ENCODE results near the gene ADI1.
"Not testable (repeated sequence)": the region's sequence is repeated elsewhere in the genome, so short reads cannot be mapped to it uniquely, and the experiment has no call there.

ADI1 gene

DNA sequence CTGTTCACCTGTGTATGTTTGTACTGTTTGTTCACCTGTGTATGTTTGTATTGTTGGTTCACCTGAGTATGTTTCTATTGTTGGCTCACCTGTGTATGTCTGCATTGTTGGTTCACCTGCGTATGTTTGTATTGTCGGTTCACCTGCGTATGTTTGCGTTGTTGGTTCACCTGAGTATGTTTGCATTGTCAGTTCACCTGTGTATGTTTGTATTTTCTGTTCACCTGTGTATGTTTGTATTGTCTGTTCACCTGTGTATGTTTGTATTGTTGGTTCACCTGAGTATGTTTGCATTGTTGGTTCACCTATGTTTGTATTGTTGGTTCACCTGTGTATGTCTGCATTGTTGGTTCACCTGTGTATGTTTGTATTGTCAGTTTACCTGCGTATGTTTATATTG, 14.6 kb downstream of the ADI1 start:
- TF ChIP-seq, protein P1, sequence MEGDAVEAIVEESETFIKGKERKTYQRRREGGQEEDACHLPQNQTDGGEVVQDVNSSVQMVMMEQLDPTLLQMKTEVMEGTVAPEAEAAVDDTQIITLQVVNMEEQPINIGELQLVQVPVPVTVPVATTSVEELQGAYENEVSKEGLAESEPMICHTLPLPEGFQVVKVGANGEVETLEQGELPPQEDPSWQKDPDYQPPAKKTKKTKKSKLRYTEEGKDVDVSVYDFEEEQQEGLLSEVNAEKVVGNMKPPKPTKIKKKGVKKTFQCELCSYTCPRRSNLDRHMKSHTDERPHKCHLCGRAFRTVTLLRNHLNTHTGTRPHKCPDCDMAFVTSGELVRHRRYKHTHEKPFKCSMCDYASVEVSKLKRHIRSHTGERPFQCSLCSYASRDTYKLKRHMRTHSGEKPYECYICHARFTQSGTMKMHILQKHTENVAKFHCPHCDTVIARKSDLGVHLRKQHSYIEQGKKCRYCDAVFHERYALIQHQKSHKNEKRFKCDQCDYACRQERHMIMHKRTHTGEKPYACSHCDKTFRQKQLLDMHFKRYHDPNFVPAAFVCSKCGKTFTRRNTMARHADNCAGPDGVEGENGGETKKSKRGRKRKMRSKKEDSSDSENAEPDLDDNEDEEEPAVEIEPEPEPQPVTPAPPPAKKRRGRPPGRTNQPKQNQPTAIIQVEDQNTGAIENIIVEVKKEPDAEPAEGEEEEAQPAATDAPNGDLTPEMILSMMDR (IDR thresholded peaks at IDR 0.05; ENCODE audit: low read depth, low read length) = no peak
- H3K4me3 ChIP-seq (ENCODE audit: low read depth, low read length) = no peak overlapping the region

DNA sequence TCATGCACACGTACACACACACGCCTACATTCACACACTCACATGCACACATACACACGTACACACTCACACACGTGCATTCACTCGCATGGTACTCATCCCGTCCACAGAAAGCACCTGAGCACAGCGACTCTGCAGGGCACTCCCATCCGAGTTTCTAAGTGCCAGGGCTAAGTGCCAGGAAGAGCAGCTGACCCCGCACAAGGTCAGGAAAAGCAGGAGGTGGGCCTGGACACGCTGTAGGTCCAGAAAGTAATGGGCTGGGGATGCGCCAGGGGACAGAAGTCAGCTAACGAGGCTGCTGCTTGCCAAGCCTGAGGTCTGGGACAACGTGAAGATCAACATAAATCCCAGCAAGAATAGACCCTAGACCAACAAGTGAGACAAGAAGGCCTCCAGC, 15.8 kb downstream of the ADI1 start:
- no peak overlapping the region for H3K4me3 ChIP-seq (ENCODE audit: low read depth, low read length)
- TF ChIP-seq, protein P1 (IDR thresholded peaks at IDR 0.05; ENCODE audit: low read depth, low read length) = no peak

DNA sequence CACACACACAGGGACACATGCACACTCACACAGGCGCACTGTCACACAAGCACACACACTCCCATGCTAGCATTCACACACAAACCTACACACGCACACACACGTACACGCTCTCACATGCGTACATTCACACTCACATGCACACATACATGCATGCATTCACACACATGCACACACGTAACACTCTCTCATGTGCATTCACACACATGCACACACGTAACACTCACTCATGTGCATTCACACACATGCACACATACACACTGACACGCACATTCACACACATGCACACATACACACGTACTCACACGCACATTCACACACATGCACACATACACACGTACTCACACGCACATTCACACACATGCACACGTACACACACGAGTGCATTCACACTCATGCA, 16.3 kb downstream of the ADI1 start:
- no peak overlapping the region for H3K4me3 ChIP-seq (ENCODE audit: low read depth, low read length)
- TF ChIP-seq, protein P1 (IDR thresholded peaks at IDR 0.05; ENCODE audit: low read depth, low read length) = no peak

DNA sequence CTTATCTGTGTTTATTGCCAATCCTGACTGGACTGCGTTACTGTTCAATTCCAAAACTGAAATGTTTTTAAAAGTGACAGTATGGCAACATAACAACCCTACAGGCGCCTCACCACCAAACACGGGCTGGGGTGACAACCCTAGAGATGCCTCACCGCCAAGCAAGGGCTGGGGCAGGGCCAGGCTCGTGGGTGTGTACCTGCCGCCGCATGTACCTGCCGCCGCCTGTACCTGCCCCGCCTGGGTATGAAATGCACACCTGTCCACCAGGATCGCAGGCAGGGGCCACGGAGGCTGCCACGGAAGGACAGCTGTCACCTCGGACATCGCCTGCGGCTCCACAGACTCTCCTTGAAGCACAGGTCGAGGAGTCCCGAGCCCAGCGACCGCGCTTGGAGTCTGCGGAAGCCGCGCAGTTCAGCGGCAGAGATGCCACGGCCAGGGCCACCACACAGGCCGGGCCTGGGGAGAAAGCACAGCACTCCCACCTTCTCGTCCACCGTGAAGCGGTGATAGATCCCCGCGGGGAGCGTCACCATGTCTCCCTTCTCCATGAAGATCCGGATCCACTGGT, 18.9 kb downstream of the ADI1 start:
- TF ChIP-seq, protein P1 (IDR thresholded peaks at IDR 0.05; ENCODE audit: low read depth, low read length) = no peak
- H3K4me3 ChIP-seq (ENCODE audit: low read depth, low read length) = no peak overlapping the region

DNA sequence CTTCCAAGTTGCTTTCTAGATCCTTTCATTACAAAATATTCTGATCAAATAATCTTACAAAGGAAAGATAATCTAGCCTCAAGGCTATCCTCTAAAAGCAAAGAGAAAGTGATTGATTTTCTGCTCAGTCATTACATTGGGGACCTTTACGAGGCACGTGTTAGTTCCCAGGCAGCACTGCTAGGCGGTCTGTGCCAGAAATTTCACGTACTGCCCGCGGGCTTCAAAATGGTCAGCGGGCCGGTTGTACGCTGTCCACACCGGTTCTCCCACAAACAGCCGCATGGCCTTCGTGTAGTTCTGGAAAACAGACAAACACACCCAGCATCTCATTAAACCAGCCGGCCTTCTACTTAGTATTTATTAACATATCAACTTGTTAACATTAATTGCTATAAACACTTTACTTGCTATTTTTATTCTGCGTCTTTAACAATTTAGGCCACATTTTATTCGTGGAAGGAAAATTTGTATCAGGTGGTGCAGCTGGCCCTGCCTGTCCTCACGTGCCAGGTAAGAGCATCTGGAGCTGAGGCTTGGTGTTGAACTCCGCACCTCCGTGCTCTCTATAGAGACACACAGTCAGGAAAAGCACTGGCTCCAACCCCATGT, 20.4 kb downstream of the ADI1 start:
- TF ChIP-seq, protein P1 (IDR thresholded peaks at IDR 0.05; ENCODE audit: low read depth, low read length) = no peak
- no peak overlapping the region for H3K4me3 ChIP-seq (ENCODE audit: low read depth, low read length)

DNA sequence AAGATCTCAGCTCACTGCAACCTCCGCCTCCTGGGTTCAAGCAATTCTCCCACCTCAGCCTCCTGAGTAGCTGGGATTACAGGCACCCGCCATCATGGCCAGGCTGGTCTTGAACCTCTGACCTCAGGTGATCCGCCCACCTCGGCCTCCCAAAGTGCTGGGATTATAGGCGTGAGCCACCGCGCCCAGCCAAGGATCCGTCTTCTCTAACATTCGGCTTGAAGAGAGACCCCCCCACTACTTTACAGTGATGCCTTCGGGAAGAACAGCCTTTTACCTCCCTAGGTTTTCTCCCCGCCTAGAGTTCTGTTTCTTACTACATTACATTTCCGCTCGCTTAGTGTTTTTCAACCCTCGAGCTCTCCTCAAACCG, 22.6 kb downstream of the ADI1 start:
- H3K4me3 ChIP-seq (ENCODE audit: low read depth, low read length) = not testable (repeated sequence)

DNA sequence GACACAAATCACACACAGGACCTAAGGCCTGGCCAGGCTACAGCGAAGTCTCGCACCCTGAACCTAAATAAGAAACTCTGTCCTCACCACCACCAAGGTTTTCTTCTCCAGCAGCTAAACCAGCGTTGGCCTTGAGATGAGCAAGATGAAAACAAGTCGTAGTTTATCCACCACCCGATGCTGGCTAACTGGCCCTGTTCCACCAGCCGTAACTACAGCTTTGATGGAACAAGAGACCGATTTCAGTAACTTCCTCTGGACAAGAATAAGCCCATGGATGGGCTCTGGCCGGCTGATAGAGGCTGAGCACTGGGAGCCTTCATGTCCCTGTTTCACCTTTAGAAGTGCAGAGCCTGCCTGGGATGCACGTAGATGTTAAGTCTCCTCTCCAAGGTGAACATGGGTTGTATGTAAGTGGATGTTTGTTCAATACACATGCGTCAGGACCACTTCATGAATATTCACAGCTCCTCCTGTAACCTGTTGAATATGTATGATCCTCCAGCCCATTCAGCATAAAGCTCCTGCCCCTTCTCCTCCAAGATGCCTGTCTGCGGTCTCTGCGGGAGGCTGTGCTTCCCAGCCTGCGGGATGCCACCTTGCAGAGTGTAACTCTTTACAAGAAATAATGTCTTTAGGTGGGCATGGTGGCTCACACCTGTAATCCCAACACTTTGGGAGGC, 24.2 kb downstream of the ADI1 start:
- no peak overlapping the region for H3K4me3 ChIP-seq (ENCODE audit: low read depth, low read length)
- TF ChIP-seq, protein P1 (IDR thresholded peaks at IDR 0.05; ENCODE audit: low read depth, low read length) = no peak
